Vagina (tissue), 2 donors: Measurements from ENCODE around the gene ZNF324. TPM values are rescaled to one million over a fixed set of nuclear protein-coding genes. Genes with fewer than 3 reads are reported as not detected.

Source experiments
- DNase-seq, 2 donors: peaks; one replicate each; pipeline ENCODE4 v3.0.0-alpha.2; 2017; ENCODE audit errors: extremely low spot score in 2 of 2
- H3K27ac ChIP-seq: fragments of 200-600 bp; sonication (generic); one replicate; pipeline ENCODE4 v1.5.1; 2019
- H3K27me3 ChIP-seq: fragments of 200-600 bp; sonication (generic); one replicate; pipeline ENCODE4 v1.5.1; 2019
- H3K36me3 ChIP-seq, 2 donors: fragments of 200-600 bp; sonication (generic); one replicate each; pipeline ENCODE4 v1.5.1; 2017 to 2019
- H3K4me1 ChIP-seq: fragments of 200-600 bp; sonication (generic); one replicate; pipeline ENCODE4 v1.5.1; 2019
- H3K4me3 ChIP-seq, 2 donors: fragments of 200-600 bp; sonication (generic); 1 replicate in 1 of 2; 2 replicates in 1 of 2; pipeline ENCODE4 v1.5.1; 2016 to 2019
- H3K9me3 ChIP-seq: fragments of 200-600 bp; sonication (generic); one replicate; pipeline ENCODE4 v1.5.1; 2019
- POLR2A ChIP-seq, 2 donors: fragments of 450-650 bp; IDR thresholded peaks; one replicate each; pipeline ENCODE4 v1.6.1; 2017; ENCODE audit warnings: antibody characterized with exemption in 2 of 2, mild to moderate bottlenecking in 2 of 2, moderate library complexity in 2 of 2
- POLR2AphosphoS5 ChIP-seq, 2 donors: sonication (generic); formaldehyde crosslinking; IDR thresholded peaks; one replicate each; pipeline ENCODE4 v1.9.0; 2017; ENCODE audit warnings: antibody characterized with exemption in 2 of 2, mild to moderate bottlenecking in 2 of 2, low read depth in 1 of 2; ENCODE audit not compliant: insufficient read depth in 1 of 2
- intact Hi-C: fragments of 100-400 bp; cut with DNase I; formaldehyde crosslinking; loops from one replicate; pipeline ENCODE4 v1.15.1; 2023
- total RNA-seq: library from RNA; depleted of rRNA; stranded (reverse); fragments of >200 nt; gene quantifications from one replicate; pipeline ENCODE4 v1.2.3, GENCODE V29; 2016
- TF ChIP-seq, protein P1 (sequence below), 3 experiments: fragments of 450-650 bp in 2 of 3; fragments of 200-600 bp in 1 of 3; sonication (generic) in 1 of 3; IDR thresholded peaks; one replicate each; pipeline ENCODE4 v1.5.1; 2017 to 2019; ENCODE audit warnings: antibody characterized with exemption in 3 of 3, mild to moderate bottlenecking in 2 of 3, moderate library complexity in 2 of 3

Gene ZNF324
- total RNA-seq, 1 donor from 2014 or later, result 17.2 TPM

DNA sequence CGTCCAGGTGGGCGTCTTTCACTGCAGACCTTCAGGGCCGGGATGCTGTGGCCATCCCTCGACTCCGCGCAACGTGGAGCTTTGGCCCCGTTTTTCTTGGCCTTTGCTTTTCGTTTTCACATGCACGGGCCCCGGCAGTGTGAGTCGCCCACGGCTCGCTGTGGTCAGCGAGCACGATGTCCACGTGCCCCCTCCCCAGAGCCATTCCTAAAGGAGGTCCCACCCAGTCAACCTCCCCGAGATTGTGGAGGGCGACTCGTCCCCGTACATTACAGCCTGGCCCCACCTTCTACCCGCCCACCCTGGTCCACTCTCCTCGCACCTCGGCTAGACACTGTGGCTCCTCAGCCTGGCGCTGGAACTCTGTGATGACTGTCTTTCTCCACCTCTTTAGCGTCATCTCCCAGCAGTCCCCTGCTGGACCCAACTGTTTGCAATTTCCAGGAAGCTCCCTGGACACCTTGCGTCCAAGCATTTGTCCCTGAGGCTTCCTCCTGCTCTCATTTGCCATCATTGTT, 9.7 kb downstream of the ZNF324 start:
- TF ChIP-seq POLR2AphosphoS5 (IDR thresholded peaks at IDR 0.05; ENCODE audit: insufficient read depth in 1 of 2, low read depth in 1 of 2), result no peak
- no peak for TF ChIP-seq POLR2A (IDR thresholded peaks at IDR 0.05)
- TF ChIP-seq, protein P1, sequence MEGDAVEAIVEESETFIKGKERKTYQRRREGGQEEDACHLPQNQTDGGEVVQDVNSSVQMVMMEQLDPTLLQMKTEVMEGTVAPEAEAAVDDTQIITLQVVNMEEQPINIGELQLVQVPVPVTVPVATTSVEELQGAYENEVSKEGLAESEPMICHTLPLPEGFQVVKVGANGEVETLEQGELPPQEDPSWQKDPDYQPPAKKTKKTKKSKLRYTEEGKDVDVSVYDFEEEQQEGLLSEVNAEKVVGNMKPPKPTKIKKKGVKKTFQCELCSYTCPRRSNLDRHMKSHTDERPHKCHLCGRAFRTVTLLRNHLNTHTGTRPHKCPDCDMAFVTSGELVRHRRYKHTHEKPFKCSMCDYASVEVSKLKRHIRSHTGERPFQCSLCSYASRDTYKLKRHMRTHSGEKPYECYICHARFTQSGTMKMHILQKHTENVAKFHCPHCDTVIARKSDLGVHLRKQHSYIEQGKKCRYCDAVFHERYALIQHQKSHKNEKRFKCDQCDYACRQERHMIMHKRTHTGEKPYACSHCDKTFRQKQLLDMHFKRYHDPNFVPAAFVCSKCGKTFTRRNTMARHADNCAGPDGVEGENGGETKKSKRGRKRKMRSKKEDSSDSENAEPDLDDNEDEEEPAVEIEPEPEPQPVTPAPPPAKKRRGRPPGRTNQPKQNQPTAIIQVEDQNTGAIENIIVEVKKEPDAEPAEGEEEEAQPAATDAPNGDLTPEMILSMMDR (IDR thresholded peaks at IDR 0.05), result no peak
- peak in 1 of 2 donors; percentile 91 for DNase-seq
- peaks cover 20% of the 10 kb centered on the region for H3K4me1 ChIP-seq
- peak overlapping the region; percentile 63 to 76 for H3K4me3 ChIP-seq
- no peaks in the 10 kb centered on the region for H3K27me3 ChIP-seq
- no peaks in the 10 kb centered on the region for H3K9me3 ChIP-seq
- peak overlapping the region; percentile 75 for H3K27ac ChIP-seq
- peaks cover 0 to 8% of the 10 kb centered on the region in 2 donors for H3K36me3 ChIP-seq
- intact Hi-C loops, result no loop called here

DNA sequence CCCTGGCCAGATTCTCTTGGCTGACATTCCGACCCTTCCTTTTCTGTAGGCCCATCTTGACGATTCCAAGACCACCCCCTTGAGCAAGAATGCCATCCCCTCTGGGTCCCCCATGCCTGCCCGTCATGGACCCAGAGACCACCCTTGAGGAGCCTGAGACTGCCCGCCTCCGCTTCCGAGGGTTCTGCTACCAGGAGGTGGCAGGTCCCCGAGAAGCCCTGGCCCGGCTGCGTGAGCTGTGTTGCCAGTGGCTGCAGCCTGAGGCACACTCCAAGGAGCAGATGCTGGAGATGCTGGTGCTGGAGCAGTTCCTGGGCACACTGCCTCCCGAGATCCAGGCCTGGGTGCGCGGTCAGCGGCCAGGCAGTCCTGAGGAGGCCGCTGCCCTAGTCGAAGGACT, 10.2 kb downstream of the ZNF324 start:
- no peak overlapping the region for H3K4me3 ChIP-seq
- H3K27me3 ChIP-seq, result no peaks in the 10 kb centered on the region
- TF ChIP-seq POLR2AphosphoS5 (IDR thresholded peaks at IDR 0.05; ENCODE audit: insufficient read depth in 1 of 2, low read depth in 1 of 2) (no peak), POLR2A (IDR thresholded peaks at IDR 0.05) (no peak)
- TF ChIP-seq, protein P1 (IDR thresholded peaks at IDR 0.05), result no peak
- peak in 1 of 2 donors; percentile 87 for DNase-seq
- H3K9me3 ChIP-seq, result no peaks in the 10 kb centered on the region
- H3K36me3 ChIP-seq, result peaks cover 0 to 2% of the 10 kb centered on the region in 2 donors
- intact Hi-C loops, result no loop called here
- H3K27ac ChIP-seq, result peak overlapping the region; percentile 75
- H3K4me1 ChIP-seq, result peaks cover 20% of the 10 kb centered on the region

DNA sequence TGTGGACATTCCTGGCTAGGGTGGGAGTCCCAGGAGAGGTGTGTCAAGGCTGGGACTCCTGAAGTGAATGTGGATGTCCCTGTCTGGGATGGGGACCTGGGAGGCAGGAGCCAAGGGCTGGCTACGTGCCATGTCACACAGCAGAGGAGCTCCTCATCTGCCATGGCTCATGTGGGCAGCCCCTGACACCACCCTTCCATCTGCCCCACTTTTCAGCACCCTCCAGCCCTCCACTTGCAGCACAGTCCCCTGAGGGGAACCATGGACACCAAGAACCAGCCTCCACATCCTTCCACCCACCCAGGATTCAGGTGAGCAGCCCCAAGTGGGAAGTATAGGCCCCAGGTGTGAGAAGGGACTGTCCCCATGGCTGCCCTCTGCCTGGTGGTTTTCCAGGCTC, 11.0 kb downstream of the ZNF324 start:
- Histone ChIP-seq H3K36me3 (no peaks in the 10 kb centered on the region), H3K4me3 (no peak overlapping the region), H3K9me3 (no peaks in the 10 kb centered on the region), H3K27ac (no peak overlapping the region), H3K27me3 (no peaks in the 10 kb centered on the region), H3K4me1 (peaks cover 20% of the 10 kb centered on the region)
- intact Hi-C loops, result no loop called here
- TF ChIP-seq POLR2A (IDR thresholded peaks at IDR 0.05), result no peak
- peak; percentile 86 to 87 for DNase-seq

DNA sequence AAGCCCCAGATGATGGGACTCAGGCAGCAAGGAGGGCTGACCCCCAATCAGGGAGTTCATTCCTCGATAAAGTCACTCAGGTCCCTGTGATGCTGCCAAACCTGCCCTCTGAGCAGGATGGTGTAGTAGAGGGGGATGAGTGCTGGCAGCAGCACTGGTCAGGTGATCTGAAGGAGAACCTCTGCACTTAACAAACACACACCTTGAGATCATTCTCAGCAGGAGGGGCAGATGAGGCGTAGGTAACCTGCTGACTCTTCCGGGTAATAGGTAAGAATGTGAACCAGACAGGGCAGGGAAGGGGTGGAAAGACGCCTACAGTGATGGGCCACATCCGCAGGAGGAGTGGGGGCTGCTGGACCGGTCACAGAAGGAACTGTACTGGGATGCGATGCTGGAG, 12.4 kb downstream of the ZNF324 start:
- intact Hi-C loops, result no loop called here
- Histone ChIP-seq H3K9me3 (no peaks in the 10 kb centered on the region), H3K27ac (no peak overlapping the region), H3K36me3 (no peaks in the 10 kb centered on the region), H3K4me3 (no peak overlapping the region), H3K4me1 (peaks cover 20% of the 10 kb centered on the region), H3K27me3 (no peaks in the 10 kb centered on the region)
- TF ChIP-seq POLR2A (IDR thresholded peaks at IDR 0.05), result no peak
- no peak for TF ChIP-seq POLR2AphosphoS5 (IDR thresholded peaks at IDR 0.05; ENCODE audit: insufficient read depth in 1 of 2, low read depth in 1 of 2)
- TF ChIP-seq, protein P1 (IDR thresholded peaks at IDR 0.05), result no peak
- DNase-seq, result no peak

DNA sequence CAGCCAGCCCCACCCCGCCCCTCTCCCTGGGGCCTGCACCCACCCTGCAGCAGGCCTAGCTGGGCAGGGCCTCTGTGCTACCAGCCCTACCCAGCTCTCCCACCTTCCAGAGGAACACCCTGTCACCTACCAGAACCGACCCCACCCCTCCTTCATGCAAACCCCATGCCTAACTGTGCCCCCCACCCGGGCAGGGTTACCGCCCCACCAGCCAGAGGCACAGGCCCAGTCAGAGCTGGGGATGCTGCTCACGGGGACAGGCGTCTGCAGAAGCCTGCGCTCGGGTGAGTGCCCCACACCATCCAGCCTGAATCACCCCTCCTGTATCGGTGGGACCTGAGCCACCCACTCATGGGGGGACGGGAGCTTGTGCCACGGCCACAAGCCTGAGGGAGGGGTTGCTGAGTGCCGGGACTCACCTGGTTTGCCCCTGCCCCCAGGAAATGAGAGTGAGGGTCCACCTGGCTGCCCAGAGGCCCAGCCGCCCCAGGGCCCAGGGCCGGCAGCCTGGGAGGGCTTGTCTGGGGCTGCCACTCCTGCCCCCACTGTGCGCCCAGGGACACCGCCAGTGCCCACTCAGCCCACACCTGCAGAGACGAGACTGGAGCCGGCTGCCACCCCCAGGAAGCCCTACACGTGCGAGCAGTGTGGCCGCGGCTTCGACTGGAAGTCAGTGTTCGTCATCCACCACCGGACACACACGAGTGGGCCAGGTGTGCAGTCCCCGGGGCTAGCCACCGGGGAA, 13.0 kb downstream of the ZNF324 start:
- DNase-seq, result no peak
- Histone ChIP-seq H3K27me3 (no peaks in the 10 kb centered on the region), H3K27ac (no peak overlapping the region), H3K36me3 (no peaks in the 10 kb centered on the region), H3K4me1 (peaks cover 17% of the 10 kb centered on the region), H3K9me3 (no peaks in the 10 kb centered on the region), H3K4me3 (no peak overlapping the region)
- TF ChIP-seq POLR2AphosphoS5 (IDR thresholded peaks at IDR 0.05; ENCODE audit: insufficient read depth in 1 of 2, low read depth in 1 of 2) (no peak), POLR2A (IDR thresholded peaks at IDR 0.05) (no peak)
- TF ChIP-seq, protein P1 (IDR thresholded peaks at IDR 0.05), result no peak
- intact Hi-C loops, result no loop called here
